ENCODE results near the gene ZNF827. TPM values are rescaled to one million over a fixed set of nuclear protein-coding genes. Genes with fewer than 3 reads are reported as not detected.

The ZNF827 gene
- total and polyA plus RNA-seq, 9 of the 15 experiments (the other 6 are each of a cell fraction or from before 2014, with no cell fraction given) = 0.07 to 0.40 TPM; not detected in 7

GRCh38 chr4:145782756-145783155 is 155.9 kb downstream of the ZNF827 start:
- Histone ChIP-seq H3K9me3 (replicated peaks; ENCODE audit: control insufficient read depth, insufficient read depth, low read depth, low read length) (no peaks in the 10 kb centered on the region), H4K20me1 (replicated peaks; ENCODE audit: control insufficient read depth, insufficient read depth, low read length) (no peaks in the 10 kb centered on the region), H3K27me3 (ENCODE audit: control insufficient read depth in 2 of 2, insufficient read depth in 2 of 2, low read length in 2 of 2) (peaks cover 6 to 13% of the 10 kb centered on the region in 2 experiments; a peak in 4 of 5 replicates), H3K9ac (ENCODE audit: insufficient read depth in 1 of 2, low read depth in 2 of 2, low read length in 2 of 2) (no peak overlapping the region), H3K4me1 (replicated peaks in 1 of 2; ENCODE audit: control insufficient read depth in 2 of 2, insufficient read depth in 2 of 2, low read length in 2 of 2) (no peaks in the 10 kb centered on the region), H3K9me1 (ENCODE audit: control insufficient read depth, insufficient read depth, low read length) (no peaks in the 10 kb centered on the region), H3K36me3 (ENCODE audit: control insufficient read depth, insufficient read depth, low read length) (no peaks in the 10 kb centered on the region), H3K4me2 (ENCODE audit: insufficient read depth, low read length) (no peak overlapping the region), H3K79me2 (ENCODE audit: control insufficient read depth, insufficient read depth, low read length) (no peaks in the 10 kb centered on the region), H3K4me3 (no peak overlapping the region), H3K27ac (ENCODE audit: extremely low read depth, low read depth, low read length) (no peak overlapping the region), H2AFZ (ENCODE audit: low read depth, low read length) (no peak overlapping the region)
- WGBS (ENCODE audit: insufficient coverage, low coverage, missing lambda C conversion rate) = 1% methylated on average over 5 of the region's 5 CpGs
- ChIA-PET POLR2A (no interaction called here), CTCF (ENCODE audit: low intra/inter-chr PET ratio) (no interaction called here)
- FAIRE-seq (no peak), ATAC-seq (no peak), DNase-seq (ENCODE audit: extremely low read depth in 1 of 4, low spot score in 3 of 4) (no peak)
- intact Hi-C loops (cut with micrococcal nuclease) = no loop called here
- in situ Hi-C loops (cut with MboI) = no loop called here
- BruUV-seq (replicated peaks) = no TSS peak
- no peak for TF ChIP-seq CREB5 (CRISPR knock-in tag; IDR thresholded peaks at IDR 0.05)
- TF ChIP-seq RUNX1 (IDR thresholded peaks at IDR 0.05; ENCODE audit: low read depth) = no peak
- TF ChIP-seq NFIX (CRISPR knock-in tag; IDR thresholded peaks at IDR 0.05; ENCODE audit: low read depth) = no peak

- FAIRE-seq (no peak), ATAC-seq (no peak), DNase-seq (ENCODE audit: extremely low read depth in 1 of 4, low spot score in 3 of 4) (no peak)
- no peaks in the 10 kb centered on the region for H3K9me3 ChIP-seq (replicated peaks; ENCODE audit: control insufficient read depth, insufficient read depth, low read depth, low read length)
- in situ Hi-C loops (cut with MboI) (no loop called here), intact Hi-C loops (cut with micrococcal nuclease) (no loop called here)
- H3K4me1 ChIP-seq (replicated peaks in 1 of 2; ENCODE audit: control insufficient read depth in 2 of 2, insufficient read depth in 2 of 2, low read length in 2 of 2) = no peaks in the 10 kb centered on the region
- peaks cover 6 to 13% of the 10 kb centered on the region in 2 experiments; a peak in 4 of 5 replicates for H3K27me3 ChIP-seq (ENCODE audit: control insufficient read depth in 2 of 2, insufficient read depth in 2 of 2, low read length in 2 of 2)
- CTCF ChIA-PET (ENCODE audit: low intra/inter-chr PET ratio) = no interaction called here
- H3K9ac ChIP-seq (ENCODE audit: insufficient read depth in 1 of 2, low read depth in 2 of 2, low read length in 2 of 2) = no peak overlapping the region
- H3K36me3 ChIP-seq (ENCODE audit: control insufficient read depth, insufficient read depth, low read length) = no peaks in the 10 kb centered on the region
- 0% methylated on average over 2 of the region's 2 CpGs for WGBS (ENCODE audit: insufficient coverage, low coverage, missing lambda C conversion rate)
- H3K27ac ChIP-seq (ENCODE audit: extremely low read depth, low read depth, low read length) = no peak overlapping the region
- no peak overlapping the region for H2AFZ ChIP-seq (ENCODE audit: low read depth, low read length)
- POLR2A ChIA-PET = interaction anchor here (0.9 kb wide), 1 partner anchor 8 kb away, joined by 3 read pairs; no protein-coding TSS in a partner anchor
- no peak overlapping the region for H3K4me2 ChIP-seq (ENCODE audit: insufficient read depth, low read length)
- no peak overlapping the region for H3K4me3 ChIP-seq
- no peaks in the 10 kb centered on the region for H3K79me2 ChIP-seq (ENCODE audit: control insufficient read depth, insufficient read depth, low read length)
- H4K20me1 ChIP-seq (replicated peaks; ENCODE audit: control insufficient read depth, insufficient read depth, low read length) = no peaks in the 10 kb centered on the region
- no peaks in the 10 kb centered on the region for H3K9me1 ChIP-seq (ENCODE audit: control insufficient read depth, insufficient read depth, low read length)
- no TSS peak for BruUV-seq (replicated peaks)
- TF ChIP-seq MYNN (IDR thresholded peaks at IDR 0.05) = no peak
- TF ChIP-seq MYNN (CRISPR knock-in tag; IDR thresholded peaks at IDR 0.05) = no peak
- TF ChIP-seq, protein P1, sequence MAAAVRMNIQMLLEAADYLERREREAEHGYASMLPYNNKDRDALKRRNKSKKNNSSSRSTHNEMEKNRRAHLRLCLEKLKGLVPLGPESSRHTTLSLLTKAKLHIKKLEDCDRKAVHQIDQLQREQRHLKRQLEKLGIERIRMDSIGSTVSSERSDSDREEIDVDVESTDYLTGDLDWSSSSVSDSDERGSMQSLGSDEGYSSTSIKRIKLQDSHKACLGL (CRISPR knock-in tag; IDR thresholded peaks at IDR 0.05; ENCODE audit: borderline replicate concordance, poor library complexity, severe bottlenecking) = no peak
- no peak for TF ChIP-seq ZNF41 (CRISPR knock-in tag; conservative IDR thresholded peaks at IDR 0.05)
- no peak for TF ChIP-seq CTCF (IDR thresholded peaks at IDR 0.05 in 2 of 3, conservative IDR thresholded peaks at IDR 0.05 in 1 of 3; ENCODE audit: insufficient read depth in 2 of 3, low read depth in 1 of 3, low read length in 3 of 3)
- no peak for TF ChIP-seq TOE1 (IDR thresholded peaks at IDR 0.05; ENCODE audit: borderline replicate concordance)
- TF ChIP-seq TOE1 (CRISPR knock-in tag; IDR thresholded peaks at IDR 0.05; ENCODE audit: borderline replicate concordance, low read depth) = no peak
- no peak for TF ChIP-seq CBFA2T2 (conservative IDR thresholded peaks at IDR 0.05)
- TF ChIP-seq, protein P2, sequence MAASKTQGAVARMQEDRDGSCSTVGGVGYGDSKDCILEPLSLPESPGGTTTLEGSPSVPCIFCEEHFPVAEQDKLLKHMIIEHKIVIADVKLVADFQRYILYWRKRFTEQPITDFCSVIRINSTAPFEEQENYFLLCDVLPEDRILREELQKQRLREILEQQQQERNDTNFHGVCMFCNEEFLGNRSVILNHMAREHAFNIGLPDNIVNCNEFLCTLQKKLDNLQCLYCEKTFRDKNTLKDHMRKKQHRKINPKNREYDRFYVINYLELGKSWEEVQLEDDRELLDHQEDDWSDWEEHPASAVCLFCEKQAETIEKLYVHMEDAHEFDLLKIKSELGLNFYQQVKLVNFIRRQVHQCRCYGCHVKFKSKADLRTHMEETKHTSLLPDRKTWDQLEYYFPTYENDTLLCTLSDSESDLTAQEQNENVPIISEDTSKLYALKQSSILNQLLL (CRISPR knock-in tag; IDR thresholded peaks at IDR 0.05; ENCODE audit: borderline replicate concordance) = no peak
Measured at GRCh38 chr4:145781351-145781750, 157.3 kb downstream of the ZNF827 start.

Data from K562 (cell line).